Left lung (tissue), 10 donors: ENCODE measurements around the gene TRIM42. TPM values are rescaled to one million over a fixed set of nuclear protein-coding genes. Genes with fewer than 3 reads are reported as not detected.

Experiments
- ATAC-seq: fragments of 200-7000 bp; cut with Tn5 transposase; one replicate; pipeline ENCODE4 v1.9.1; 2020; ENCODE audit warnings: moderate library complexity
- DNase-seq, 4 donors: peaks; one replicate each; pipeline ENCODE4 v3.0.0-alpha.2; 2013 to 2020
- H3K27ac ChIP-seq, 2 donors: fragments of 200-600 bp; sonication (generic) in 1 of 2; one replicate each; pipeline versions ENCODE4 v1.5.0 to v1.8.0; 2020 to 2021
- H3K27me3 ChIP-seq, 2 donors: fragments of 200-600 bp; sonication (generic) in 1 of 2; one replicate each; pipeline versions ENCODE4 v1.5.0 to v1.8.0; 2020 to 2021
- H3K36me3 ChIP-seq, 2 donors: fragments of 200-600 bp; sonication (generic) in 1 of 2; one replicate each; pipeline versions ENCODE4 v1.5.0 to v1.8.0; 2020 to 2021
- H3K4me1 ChIP-seq, 2 donors: fragments of 200-600 bp; one replicate each; pipeline ENCODE4 v1.8.0; 2021
- H3K4me3 ChIP-seq, 2 donors: fragments of 200-600 bp; sonication (generic) in 1 of 2; one replicate each; pipeline versions ENCODE4 v1.5.0 to v1.8.0; 2020 to 2021; ENCODE audit warnings: mild to moderate bottlenecking in 1 of 2
- H3K9me3 ChIP-seq, 2 donors: fragments of 200-600 bp; sonication (generic) in 1 of 2; one replicate each; pipeline versions ENCODE4 v1.5.0 to v1.8.0; 2020 to 2021
- CTCF ChIP-seq, 2 donors: fragments of 200-600 bp; sonication (generic) in 1 of 2; IDR thresholded peaks; one replicate each; pipeline versions ENCODE4 v1.5.0 to v1.8.0; 2021; ENCODE audit warnings: antibody characterized with exemption in 2 of 2
- intact Hi-C, 2 donors: fragments of 100-400 bp; cut with DNase I; formaldehyde crosslinking; loops; one replicate each; pipeline versions ENCODE4 v1.11.2 to v1.14.2; 2022
- polyA plus RNA-seq, 6 donors: library from polyadenylated mRNA; unstranded; fragments of 120-200 nt; gene quantifications; one replicate each; pipeline ENCODE4 v1.2.1, GENCODE V29; 2013; ENCODE audit not compliant: insufficient read length in 6 of 6
- total RNA-seq, 2 donors: library from RNA; stranded (reverse); fragmentation: NEBNext Ultra II Directional; extraction: Animal tissue kit (Norgen Biotek cat#: 25700); gene quantifications; one replicate each; pipeline ENCODE4 v1.2.1, GENCODE V29; 2021
- donor health status: DM: no; HTN: yes; CAD: no.
- donor health status: DM: no; HTN: no; CAD: no.

Gene TRIM42
- total and polyA plus RNA-seq, 8 donors: not detected

- no peak for TF ChIP-seq CTCF (IDR thresholded peaks at IDR 0.05)
- Histone ChIP-seq H3K27me3 (no peaks in the 10 kb centered on the region), H3K27ac (no peak overlapping the region), H3K36me3 (no peaks in the 10 kb centered on the region), H3K9me3 (peaks cover 0 to 4% of the 10 kb centered on the region in 2 donors), H3K4me3 (no peak overlapping the region), H3K4me1 (no peaks in the 10 kb centered on the region)
- intact Hi-C loops: no loop called here
- DNase-seq (no peak), ATAC-seq (no peak)
These were observed 24.4 kb downstream of the TRIM42 start for GRCh38 chr3:140702281-140702680.

- no peak for ATAC-seq
- no peaks in the 10 kb centered on the region for H3K4me1 ChIP-seq
- no peaks in the 10 kb centered on the region for H3K36me3 ChIP-seq
- no peak overlapping the region for H3K4me3 ChIP-seq
- no peak for TF ChIP-seq CTCF (IDR thresholded peaks at IDR 0.05)
- peaks cover 0 to 4% of the 10 kb centered on the region in 2 donors for H3K9me3 ChIP-seq
- no peaks in the 10 kb centered on the region for H3K27me3 ChIP-seq
- no peak overlapping the region for H3K27ac ChIP-seq
- DNase-seq: no peak
- intact Hi-C loops: no loop called here
These were observed 25.6 kb downstream of the TRIM42 start for GRCh38 chr3:140703496-140703895.

- Histone ChIP-seq H3K27ac (no peak overlapping the region), H3K4me1 (no peaks in the 10 kb centered on the region), H3K4me3 (no peak overlapping the region), H3K9me3 (peaks cover 0 to 4% of the 10 kb centered on the region in 2 donors), H3K27me3 (no peaks in the 10 kb centered on the region), H3K36me3 (no peaks in the 10 kb centered on the region)
- intact Hi-C loops: no loop called here
- no peak for TF ChIP-seq CTCF (IDR thresholded peaks at IDR 0.05)
- no peak for DNase-seq
- ATAC-seq: no peak
These were observed 26.9 kb downstream of the TRIM42 start for GRCh38 chr3:140704733-140705132.

- ATAC-seq (no peak), DNase-seq (no peak)
- no peak overlapping the region for H3K27ac ChIP-seq
- H3K27me3 ChIP-seq: no peaks in the 10 kb centered on the region
- no peak overlapping the region for H3K4me3 ChIP-seq
- H3K36me3 ChIP-seq: no peaks in the 10 kb centered on the region
- no peaks in the 10 kb centered on the region for H3K4me1 ChIP-seq
- no peak for TF ChIP-seq CTCF (IDR thresholded peaks at IDR 0.05)
- intact Hi-C loops: no loop called here
- peaks cover 0 to 4% of the 10 kb centered on the region in 2 donors for H3K9me3 ChIP-seq
These were observed 28.1 kb downstream of the TRIM42 start for GRCh38 chr3:140705954-140706353.

- no peaks in the 10 kb centered on the region for H3K27me3 ChIP-seq
These were observed 28.5 kb downstream of the TRIM42 start for GRCh38 chr3:140706360-140706759.

More at GRCh38 chr3:140706360-140706759, 28.5 kb downstream of the TRIM42 start:
- ATAC-seq: no peak
- Histone ChIP-seq H3K27ac (no peak overlapping the region), H3K4me3 (no peak overlapping the region), H3K36me3 (no peaks in the 10 kb centered on the region), H3K4me1 (no peaks in the 10 kb centered on the region), H3K9me3 (peaks cover 0 to 4% of the 10 kb centered on the region in 2 donors)
- no peak for DNase-seq
- intact Hi-C loops: no loop called here
- no peak for TF ChIP-seq CTCF (IDR thresholded peaks at IDR 0.05)
